ENCODE results near the gene OARD1. TPM values are rescaled to one million over a fixed set of nuclear protein-coding genes. Genes with fewer than 3 reads are reported as not detected.

Gene OARD1
- total RNA-seq, 1 experiment from 2014 or later = 12.1 TPM

DNA sequence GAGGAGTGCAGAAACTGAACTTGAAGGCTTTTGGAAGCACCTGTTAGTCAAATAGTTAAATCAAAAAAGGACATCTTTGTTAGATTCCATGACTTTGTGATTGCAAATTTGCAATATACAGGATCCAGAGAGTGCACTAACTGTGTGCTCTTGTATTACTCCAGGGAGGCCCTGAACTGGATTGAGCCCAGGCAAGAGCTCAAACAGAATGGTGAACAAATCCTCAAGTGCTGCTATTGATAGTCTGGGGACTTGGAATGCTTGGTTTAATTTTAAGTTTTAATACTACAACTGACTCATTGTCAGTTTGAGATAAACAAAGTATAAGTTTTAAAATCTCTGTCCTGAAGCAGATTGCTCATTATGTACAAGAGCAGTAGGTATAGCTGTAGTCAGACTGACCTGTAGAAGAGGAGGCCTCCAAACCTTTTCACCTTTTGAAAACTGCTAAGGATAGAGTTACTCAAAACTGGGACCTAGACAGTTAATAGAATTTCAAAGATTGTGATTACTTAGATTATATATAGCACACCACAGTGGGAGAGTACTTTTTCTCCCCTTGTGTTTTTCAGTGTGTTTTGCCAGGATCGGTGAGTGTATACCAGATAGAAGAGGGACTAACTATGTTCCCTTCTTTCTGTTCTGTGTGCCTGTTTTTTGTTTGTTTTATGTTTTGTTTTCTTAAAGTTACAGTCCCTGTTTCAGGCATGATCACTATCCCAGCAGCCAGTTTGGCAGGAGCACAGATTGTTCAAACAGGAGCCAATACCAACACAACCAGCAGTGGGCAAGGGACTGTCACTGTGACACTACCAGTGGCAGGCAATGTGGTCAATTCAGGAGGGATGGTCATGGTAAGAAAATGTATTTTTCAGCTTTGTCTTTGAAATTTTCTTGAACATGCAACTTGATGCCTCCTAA lies 18.9 kb upstream of the OARD1 start:
- Histone ChIP-seq H2AFZ (ENCODE audit: low read length) (no peak overlapping the region), H3K4me2 (ENCODE audit: low read length) (no peak overlapping the region), H3K79me2 (ENCODE audit: low read length) (no peaks in the 10 kb centered on the region), H3K36me3 (ENCODE audit: low read depth, low read length) (peaks cover 70% of the 10 kb centered on the region), H3K9me2 (replicated peaks; ENCODE audit: low read length) (no peaks in the 10 kb centered on the region), H3K9me3 (ENCODE audit: low read length) (no peaks in the 10 kb centered on the region), H3K4me1 (ENCODE audit: insufficient read depth, low read length) (no peaks in the 10 kb centered on the region), H3K27me3 (ENCODE audit: low read length) (no peaks in the 10 kb centered on the region), H3K4me3 (ENCODE audit: low read length) (no peak overlapping the region), H4K20me1 (ENCODE audit: low read length) (no peaks in the 10 kb centered on the region), H3F3A (ENCODE audit: low read length, unreplicated experiment) (no peaks in the 10 kb centered on the region), H3K27ac (ENCODE audit: low read length) (no peak overlapping the region), H3K9ac (ENCODE audit: low read length) (no peak overlapping the region)
- intact Hi-C loops (cut with micrococcal nuclease) = loop anchor here (5.0 kb wide), 1 partner anchor 226 kb away; no protein-coding TSS in a partner anchor
- DNase-seq (no peak), ATAC-seq (no peak)
- POLR2A ChIA-PET (ENCODE audit: unreplicated experiment) = no interaction called here
- TF ChIP-seq, protein P1, sequence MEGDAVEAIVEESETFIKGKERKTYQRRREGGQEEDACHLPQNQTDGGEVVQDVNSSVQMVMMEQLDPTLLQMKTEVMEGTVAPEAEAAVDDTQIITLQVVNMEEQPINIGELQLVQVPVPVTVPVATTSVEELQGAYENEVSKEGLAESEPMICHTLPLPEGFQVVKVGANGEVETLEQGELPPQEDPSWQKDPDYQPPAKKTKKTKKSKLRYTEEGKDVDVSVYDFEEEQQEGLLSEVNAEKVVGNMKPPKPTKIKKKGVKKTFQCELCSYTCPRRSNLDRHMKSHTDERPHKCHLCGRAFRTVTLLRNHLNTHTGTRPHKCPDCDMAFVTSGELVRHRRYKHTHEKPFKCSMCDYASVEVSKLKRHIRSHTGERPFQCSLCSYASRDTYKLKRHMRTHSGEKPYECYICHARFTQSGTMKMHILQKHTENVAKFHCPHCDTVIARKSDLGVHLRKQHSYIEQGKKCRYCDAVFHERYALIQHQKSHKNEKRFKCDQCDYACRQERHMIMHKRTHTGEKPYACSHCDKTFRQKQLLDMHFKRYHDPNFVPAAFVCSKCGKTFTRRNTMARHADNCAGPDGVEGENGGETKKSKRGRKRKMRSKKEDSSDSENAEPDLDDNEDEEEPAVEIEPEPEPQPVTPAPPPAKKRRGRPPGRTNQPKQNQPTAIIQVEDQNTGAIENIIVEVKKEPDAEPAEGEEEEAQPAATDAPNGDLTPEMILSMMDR (conservative IDR thresholded peaks at IDR 0.05; ENCODE audit: low read depth, low read length) = no peak
- TF ChIP-seq EZH2phosphoT487 (IDR thresholded peaks at IDR 0.05; ENCODE audit: borderline replicate concordance, low read length) = no peak
- TF ChIP-seq EZH2 (IDR thresholded peaks at IDR 0.05; ENCODE audit: low read length, unreplicated experiment) = no peak
- CTCF ChIA-PET = no interaction called here
- BruUV-seq (replicated peaks) = no TSS peak

DNA sequence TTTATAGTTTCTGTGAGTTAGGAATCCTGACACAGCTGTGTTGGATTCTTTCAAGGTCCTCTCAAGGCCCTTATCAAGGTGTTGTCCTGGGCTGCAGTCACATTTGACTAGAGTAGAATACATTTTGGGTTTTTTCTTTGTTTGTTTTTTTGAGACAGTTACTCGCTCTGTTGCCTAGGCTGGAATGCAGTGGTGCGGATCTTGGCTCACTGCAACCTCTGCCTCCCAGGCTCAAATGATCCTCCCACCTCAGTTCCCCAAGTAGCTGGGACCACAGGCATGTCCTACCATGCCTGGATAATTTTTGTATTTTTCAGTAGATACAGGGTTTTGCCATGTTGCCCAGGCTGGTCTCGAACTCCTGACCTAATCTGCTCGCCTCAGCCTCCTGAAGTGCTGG lies 16.3 kb upstream of the OARD1 start:
- H3K36me3 ChIP-seq (ENCODE audit: low read depth, low read length) = peaks cover 63% of the 10 kb centered on the region
- DNase-seq = no peak
- no peak overlapping the region for H3K9ac ChIP-seq (ENCODE audit: low read length)
- no TSS peak for BruUV-seq (replicated peaks)
- TF ChIP-seq EZH2phosphoT487 (IDR thresholded peaks at IDR 0.05; ENCODE audit: borderline replicate concordance, low read length) = no peak
- TF ChIP-seq, protein P1 (conservative IDR thresholded peaks at IDR 0.05; ENCODE audit: low read depth, low read length) = no peak
- TF ChIP-seq EZH2 (IDR thresholded peaks at IDR 0.05; ENCODE audit: low read length, unreplicated experiment) = no peak
- no peak overlapping the region for H3K27ac ChIP-seq (ENCODE audit: low read length)
- intact Hi-C loops (cut with micrococcal nuclease) = no loop called here
- H4K20me1 ChIP-seq (ENCODE audit: low read length) = peaks cover 4% of the 10 kb centered on the region; the same call in 1 of the 2 replicates
- no peaks in the 10 kb centered on the region for H3K4me1 ChIP-seq (ENCODE audit: insufficient read depth, low read length)
- H3F3A ChIP-seq (ENCODE audit: low read length, unreplicated experiment) = no peaks in the 10 kb centered on the region
- H3K79me2 ChIP-seq (ENCODE audit: low read length) = no peaks in the 10 kb centered on the region
- CTCF ChIA-PET = no interaction called here
- no peak overlapping the region for H2AFZ ChIP-seq (ENCODE audit: low read length)
- H3K4me2 ChIP-seq (ENCODE audit: low read length) = no peak overlapping the region
- H3K4me3 ChIP-seq (ENCODE audit: low read length) = no peak overlapping the region
- no peaks in the 10 kb centered on the region for H3K9me3 ChIP-seq (ENCODE audit: low read length)
- H3K27me3 ChIP-seq (ENCODE audit: low read length) = no peaks in the 10 kb centered on the region
- no peak for ATAC-seq
- POLR2A ChIA-PET (ENCODE audit: unreplicated experiment) = no interaction called here
- H3K9me2 ChIP-seq (replicated peaks; ENCODE audit: low read length) = no peaks in the 10 kb centered on the region

DNA sequence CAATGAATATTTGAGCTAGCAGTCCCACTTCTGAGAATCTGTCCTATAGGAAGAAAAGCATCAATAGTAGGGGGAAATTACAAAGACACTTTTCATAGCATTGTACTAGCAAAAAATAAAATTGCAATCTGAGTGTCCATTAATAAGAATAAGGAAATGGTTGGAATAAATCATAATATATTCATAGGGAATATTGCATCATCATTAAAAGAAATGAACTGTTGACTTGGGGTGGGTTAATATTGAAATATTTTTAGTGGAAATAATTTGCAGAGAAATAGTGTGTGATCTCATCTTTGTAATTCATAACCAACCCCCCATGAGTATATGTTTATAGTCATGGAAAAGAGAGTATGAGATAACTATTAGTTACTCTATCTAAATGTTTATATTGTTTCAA lies 13.0 kb upstream of the OARD1 start:
- H3K9me3 ChIP-seq (ENCODE audit: low read length) = no peaks in the 10 kb centered on the region
- no peaks in the 10 kb centered on the region for H3K4me1 ChIP-seq (ENCODE audit: insufficient read depth, low read length)
- no peak overlapping the region for H3K27ac ChIP-seq (ENCODE audit: low read length)
- H4K20me1 ChIP-seq (ENCODE audit: low read length) = peaks cover 11% of the 10 kb centered on the region; the same call in 1 of the 2 replicates
- H3K9me2 ChIP-seq (replicated peaks; ENCODE audit: low read length) = no peaks in the 10 kb centered on the region
- CTCF ChIA-PET = no interaction called here
- H3K9ac ChIP-seq (ENCODE audit: low read length) = no peak overlapping the region
- ATAC-seq = no peak
- BruUV-seq (replicated peaks) = no TSS peak
- no peak for DNase-seq
- H3F3A ChIP-seq (ENCODE audit: low read length, unreplicated experiment) = no peaks in the 10 kb centered on the region
- H3K4me2 ChIP-seq (ENCODE audit: low read length) = no peak overlapping the region
- POLR2A ChIA-PET (ENCODE audit: unreplicated experiment) = no interaction called here
- H2AFZ ChIP-seq (ENCODE audit: low read length) = no peak overlapping the region
- peaks cover 63% of the 10 kb centered on the region for H3K36me3 ChIP-seq (ENCODE audit: low read depth, low read length)
- H3K27me3 ChIP-seq (ENCODE audit: low read length) = no peaks in the 10 kb centered on the region
- intact Hi-C loops (cut with micrococcal nuclease) = no loop called here
- H3K79me2 ChIP-seq (ENCODE audit: low read length) = peaks cover 29% of the 10 kb centered on the region
- TF ChIP-seq, protein P1 (conservative IDR thresholded peaks at IDR 0.05; ENCODE audit: low read depth, low read length) = no peak
- TF ChIP-seq EZH2phosphoT487 (IDR thresholded peaks at IDR 0.05; ENCODE audit: borderline replicate concordance, low read length) = no peak
- no peak for TF ChIP-seq EZH2 (IDR thresholded peaks at IDR 0.05; ENCODE audit: low read length, unreplicated experiment)
- H3K4me3 ChIP-seq (ENCODE audit: low read length) = no peak overlapping the region
